GM21367 (cell line): ENCODE results near the gene HAO2.
"Not testable (repeated sequence)": the region's sequence is repeated elsewhere in the genome, so short reads cannot be mapped to it uniquely, and the experiment has no call there.

Experiments
- ATAC-seq: cut with Tn5 transposase; IDR thresholded peaks from one replicate; pipeline ENCODE4 v1.9.1; 2021; ENCODE audit not compliant: unreplicated experiment

Gene HAO2

GRCh38 chr1:119345398-119345797 is 23.2 kb upstream of the HAO2 start:
- no peak for ATAC-seq

GRCh38 chr1:119347858-119348257 is 20.7 kb upstream of the HAO2 start:
- ATAC-seq = peak; percentile 77

GRCh38 chr1:119348941-119349340 is 19.6 kb upstream of the HAO2 start:
- no peak for ATAC-seq

- ATAC-seq = not testable (repeated sequence)
These were observed 17.7 kb upstream of the HAO2 start for GRCh38 chr1:119350866-119351265.

- ATAC-seq = no peak
These were observed 16.6 kb upstream of the HAO2 start for GRCh38 chr1:119351997-119352396.

DNA sequence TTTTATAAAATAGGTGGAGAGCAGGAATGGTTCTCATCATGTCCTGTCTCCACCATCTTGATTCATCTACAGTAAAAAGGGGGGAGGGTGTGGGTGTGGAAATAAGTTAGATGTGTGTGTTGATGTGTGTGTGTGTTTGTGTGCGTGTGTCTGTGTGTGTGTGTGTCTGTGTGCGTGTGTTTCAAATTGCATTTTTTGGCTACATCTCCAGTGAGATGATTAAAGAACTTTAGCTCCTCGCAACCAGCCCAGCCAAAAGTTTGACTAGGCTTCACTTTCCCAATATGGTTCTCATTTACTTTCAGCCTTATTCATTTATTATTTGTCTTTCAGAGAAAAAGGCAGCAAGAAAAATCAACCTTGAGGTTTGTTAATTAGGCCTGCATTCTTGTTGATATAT is 14.7 kb upstream of the HAO2 start:
- no peak for ATAC-seq

DNA sequence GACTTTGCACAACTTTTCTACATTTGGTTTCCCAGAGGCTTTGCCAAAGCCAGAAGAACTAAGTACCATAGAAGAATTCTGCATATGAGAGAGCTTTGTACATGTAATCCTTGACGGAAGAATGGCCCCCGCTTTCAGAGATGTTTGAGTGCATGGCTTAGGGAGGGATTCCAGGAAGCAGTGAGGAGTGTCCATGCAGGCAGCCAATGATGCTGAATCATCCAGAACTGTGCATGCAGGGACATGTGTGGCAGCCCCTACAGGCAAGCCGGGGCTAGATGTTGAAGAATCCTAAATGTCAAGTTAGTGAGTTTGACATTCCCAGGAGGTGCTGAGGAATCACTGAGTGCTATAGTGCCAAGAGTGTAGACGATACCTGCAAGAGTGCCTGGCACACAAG is 9.9 kb upstream of the HAO2 start:
- no peak for ATAC-seq

DNA sequence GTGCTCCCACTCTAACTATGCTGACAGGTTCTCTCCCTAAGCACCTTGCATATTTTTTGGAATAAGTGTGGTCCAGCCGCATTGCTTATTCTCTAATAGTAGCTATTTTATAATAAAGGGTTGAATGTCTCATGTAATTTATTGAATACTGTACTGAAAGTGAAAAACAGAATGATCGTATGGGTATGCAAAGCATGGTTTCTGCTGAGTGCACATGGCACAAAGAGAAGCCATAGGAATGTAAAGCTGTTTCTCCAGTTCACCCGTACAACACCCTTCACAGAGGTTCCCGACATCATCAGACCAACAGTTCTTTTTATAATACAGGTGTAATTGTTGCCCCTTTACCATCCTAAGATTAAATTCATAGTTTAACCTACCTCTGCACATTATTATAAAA is 8.9 kb upstream of the HAO2 start:
- no peak for ATAC-seq

GRCh38 chr1:119361205-119361604 is 7.4 kb upstream of the HAO2 start:
- no peak for ATAC-seq

DNA sequence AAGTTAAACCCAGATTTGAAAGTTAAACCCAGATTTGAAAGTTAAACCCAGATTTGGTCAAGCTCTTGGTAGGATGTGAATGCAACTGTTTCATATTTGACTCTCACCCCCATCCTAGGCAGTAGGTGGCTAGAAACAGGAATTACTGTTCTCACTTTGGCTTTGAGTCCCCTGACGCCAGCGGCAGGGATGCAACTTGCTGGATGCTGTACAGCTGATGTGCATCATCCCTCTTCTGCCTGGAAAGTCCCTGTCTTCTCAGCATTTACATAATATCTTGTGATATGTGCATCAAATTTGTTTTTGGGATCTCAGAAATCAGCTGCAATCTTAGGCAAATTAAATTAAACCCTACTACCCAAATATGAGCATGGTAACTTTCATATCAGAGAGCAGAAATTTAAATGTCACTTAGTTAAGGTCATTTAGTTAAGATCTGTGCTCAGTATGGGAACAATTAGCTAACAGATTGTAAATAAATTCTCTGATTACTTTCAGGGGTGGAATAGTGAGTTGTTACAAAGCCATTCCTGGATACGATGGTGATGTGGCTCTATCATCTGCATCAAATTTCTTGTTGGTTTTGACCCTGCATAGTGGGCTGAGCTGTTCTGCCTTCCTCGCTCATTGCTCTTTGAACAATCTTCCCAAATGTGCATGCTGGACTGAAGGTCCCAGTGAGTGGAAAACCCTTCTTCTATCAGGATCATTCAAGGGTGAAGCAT is 6.8 kb upstream of the HAO2 start:
- no peak for ATAC-seq

DNA sequence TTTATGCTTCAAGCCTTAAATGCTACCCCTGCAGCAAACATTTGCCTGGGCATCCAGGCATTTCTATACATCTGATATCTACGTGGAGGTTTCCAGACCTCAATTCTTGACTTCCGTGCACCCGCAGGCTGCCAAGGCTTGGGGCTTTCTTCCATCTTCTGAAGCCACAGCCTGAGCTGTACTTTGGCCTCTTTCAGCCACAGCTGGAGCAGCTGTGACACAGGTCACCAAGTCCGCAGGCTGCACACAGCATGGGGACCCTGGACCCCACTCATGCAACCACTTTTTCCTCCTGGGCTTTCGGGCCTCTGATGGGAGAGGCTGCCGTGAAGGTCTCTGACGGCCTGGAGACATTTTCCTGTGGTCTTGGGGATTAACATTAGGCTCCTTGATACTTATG is 5.4 kb upstream of the HAO2 start:
- ATAC-seq = no peak

DNA sequence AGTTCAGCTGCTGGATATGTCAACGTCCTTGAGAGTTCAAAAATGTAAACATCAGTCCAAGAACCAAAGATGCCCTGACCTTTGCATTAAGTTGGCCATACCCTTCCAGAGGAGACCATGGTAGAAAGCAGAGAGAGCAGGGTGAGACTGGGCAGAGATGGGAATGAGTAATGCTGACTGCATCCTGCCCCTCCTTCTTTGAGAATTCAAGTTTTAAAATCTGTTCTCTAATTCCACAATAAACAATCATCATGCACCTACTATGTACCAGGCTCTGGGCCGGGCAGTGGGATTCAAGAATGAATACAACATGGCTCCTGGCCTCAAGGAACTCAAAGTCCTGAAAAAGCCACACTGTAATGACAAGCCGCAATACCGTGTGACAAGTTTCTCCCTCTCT is 3.9 kb upstream of the HAO2 start:
- no peak for ATAC-seq

- ATAC-seq = no peak
These were observed 2.2 kb upstream of the HAO2 start for GRCh38 chr1:119366424-119366823.

- no peak for ATAC-seq
These were observed 1.0 kb upstream of the HAO2 start for GRCh38 chr1:119367432-119368124.

- no peak for ATAC-seq
These were observed 2.2 kb downstream of the HAO2 start for GRCh38 chr1:119370748-119371147.

- ATAC-seq = no peak
These were observed 3.2 kb downstream of the HAO2 start for GRCh38 chr1:119371815-119372214.

GRCh38 chr1:119372503-119373086 is 4.0 kb downstream of the HAO2 start:
- ATAC-seq = peak; percentile 66

DNA sequence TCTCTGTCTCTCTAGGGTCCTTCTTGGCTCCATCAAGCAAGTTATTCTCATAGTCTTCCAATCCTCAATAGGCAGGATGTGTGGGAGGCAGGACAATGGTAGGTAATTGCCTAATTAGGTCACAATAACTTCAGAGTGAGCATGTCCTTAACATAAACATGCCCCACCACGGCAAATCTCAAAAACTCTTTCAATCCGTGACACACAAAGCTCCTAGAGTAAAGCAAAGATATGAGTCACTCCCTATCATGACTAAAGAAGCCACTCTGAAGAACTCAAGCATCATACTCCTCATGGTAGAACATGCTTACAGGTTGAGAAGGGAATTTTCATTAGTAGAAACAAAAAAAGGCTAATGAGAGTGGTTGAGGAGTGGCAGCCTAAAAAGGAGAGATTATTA is 4.9 kb downstream of the HAO2 start:
- no peak for ATAC-seq

DNA sequence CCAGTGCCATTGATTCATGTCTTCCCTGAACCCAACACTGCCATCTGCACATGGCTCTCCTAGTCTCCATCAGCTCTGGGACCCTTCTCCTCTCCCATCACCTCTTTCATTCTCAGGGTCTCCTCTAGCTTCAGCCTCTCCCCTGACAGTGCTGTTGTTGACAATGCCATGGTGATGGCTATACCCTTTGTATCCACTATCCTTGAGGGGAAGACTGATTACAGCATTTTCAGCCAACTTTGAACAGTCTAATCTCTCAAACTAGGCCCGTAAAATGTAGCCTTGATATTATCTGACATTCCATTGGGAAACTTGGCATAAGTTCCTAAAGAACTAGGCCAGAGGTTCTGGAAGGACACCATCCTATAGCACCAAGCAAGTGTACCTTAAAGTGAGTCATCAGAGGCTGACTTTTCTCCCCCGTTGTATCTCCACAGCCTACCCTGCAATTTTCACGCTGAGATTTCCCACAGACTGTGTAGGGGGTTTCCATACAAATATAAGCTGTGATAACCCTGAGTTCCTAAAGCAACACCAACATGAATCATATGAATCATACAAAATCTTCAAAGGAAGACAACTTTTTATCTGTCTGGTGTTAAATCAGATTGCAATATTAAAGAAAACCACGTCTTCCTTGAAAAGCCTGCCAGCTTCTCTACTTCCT is 5.8 kb downstream of the HAO2 start:
- no peak for ATAC-seq

DNA sequence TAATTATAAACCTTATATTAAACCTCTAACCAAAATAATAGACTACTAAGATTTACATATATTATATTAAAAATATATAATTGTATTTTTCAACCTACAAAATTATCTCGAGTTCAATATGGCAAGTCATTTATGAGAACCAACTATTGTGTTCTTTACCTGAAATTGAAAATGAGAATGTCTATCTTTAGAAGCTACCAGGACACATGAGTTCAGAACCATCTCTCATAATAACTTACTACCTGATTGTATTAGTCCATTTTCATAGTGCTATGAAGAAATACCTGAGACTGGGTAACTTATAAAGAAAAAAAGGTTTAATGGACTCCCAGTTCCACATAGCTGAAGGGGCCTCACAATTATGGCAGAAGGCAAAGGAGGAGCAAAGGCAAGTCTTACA is 6.8 kb downstream of the HAO2 start:
- no peak for ATAC-seq

GRCh38 chr1:119376594-119376993 is 8.0 kb downstream of the HAO2 start:
- no peak for ATAC-seq

DNA sequence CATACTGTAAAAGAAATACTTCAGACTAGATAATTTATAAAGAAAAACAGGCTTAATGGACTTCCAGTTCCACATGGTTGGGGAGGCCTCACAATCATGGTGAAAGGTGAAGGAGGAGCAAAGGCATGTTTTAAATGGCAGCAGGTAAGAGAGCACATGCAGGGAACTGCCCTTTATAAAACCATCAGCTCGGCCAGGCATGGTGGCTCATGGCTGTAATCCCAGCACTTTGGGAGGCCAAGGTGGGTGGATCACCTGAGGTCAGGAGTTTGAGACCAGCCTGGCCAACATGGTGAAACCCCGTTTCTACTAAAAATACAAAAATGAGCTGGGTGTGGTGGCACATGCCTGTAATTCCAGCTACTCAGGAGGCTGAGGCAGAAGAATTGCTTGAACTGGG is 9.0 kb downstream of the HAO2 start:
- ATAC-seq = not testable (repeated sequence)
